Common myeloid progenitor, CD34-positive (primary cell): Measurements from ENCODE around the gene PDE3B.
"Not testable (repeated sequence)": the region's sequence is repeated elsewhere in the genome, so short reads cannot be mapped to it uniquely, and the experiment has no call there.

Experiments used
- CTCF ChIA-PET: fragments of 350-600 bp; sonication (Branson Sonifier 250); formaldehyde crosslinking; loops from one replicate; lab custom pipeline; 2021; ENCODE audit warnings: antibody characterized with exemption; lab: Charles Lee
- POLR2A ChIA-PET: fragments of 350-600 bp; sonication (Branson Sonifier 250); formaldehyde crosslinking; loops from one replicate; lab custom pipeline; 2021; ENCODE audit warnings: antibody characterized with exemption; lab: Charles Lee
- DNase-seq, 3 donors: peaks; one replicate each; pipeline versions ENCODE4 v3.0.0 to v3.0.0-alpha.2; 2013
- H3K27ac ChIP-seq, 2 experiments: 1 replicate in 1 of 2; 2 replicates in 1 of 2; pipeline ENCODE4 v1.7.0; 2013; ENCODE audit warnings: inconsistent platforms in 2 of 2, low read length in 2 of 2, mild to moderate bottlenecking in 2 of 2, low read depth in 1 of 2, moderate library complexity in 1 of 2; ENCODE audit not compliant: severe bottlenecking in 2 of 2, insufficient read depth in 1 of 2, poor library complexity in 1 of 2
- H3K27me3 ChIP-seq, 5 experiments: replicated peaks in 2 of 5; 1 replicate in 3 of 5; 2 replicates in 2 of 5; pipeline versions ENCODE4 v1.6.1 to v1.7.0; 2013; ENCODE audit warnings: low read length in 4 of 5, mild to moderate bottlenecking in 2 of 5, moderate library complexity in 2 of 5, inconsistent platforms in 1 of 5; ENCODE audit not compliant: insufficient read depth in 5 of 5, control insufficient read depth in 4 of 5
- H3K36me3 ChIP-seq, 4 experiments: 1 replicate in 2 of 4; 2 replicates in 2 of 4; pipeline versions ENCODE4 v1.6.1 to v1.7.0; 2013; ENCODE audit warnings: low read length in 3 of 4, control low read depth in 1 of 4, mild to moderate bottlenecking in 1 of 4; ENCODE audit not compliant: control insufficient read depth in 4 of 4, insufficient read depth in 4 of 4
- H3K4me1 ChIP-seq, 4 experiments: 1 replicate in 3 of 4; 2 replicates in 1 of 4; pipeline versions ENCODE4 v1.6.1 to v1.7.1; 2013; ENCODE audit warnings: low read length in 3 of 4, mild to moderate bottlenecking in 3 of 4, control low read depth in 1 of 4, inconsistent platforms in 1 of 4, moderate library complexity in 1 of 4; ENCODE audit not compliant: control insufficient read depth in 4 of 4, insufficient read depth in 4 of 4; ENCODE audit errors: control extremely low read depth in 1 of 4
- H3K4me3 ChIP-seq, 7 experiments: 1 replicate in 4 of 7; 2 replicates in 3 of 7; pipeline versions ENCODE4 v1.5.1 to v1.7.0; 2013; ENCODE audit warnings: mild to moderate bottlenecking in 7 of 7, low read length in 6 of 7, moderate library complexity in 6 of 7, inconsistent platforms in 2 of 7, low read depth in 2 of 7, control low read depth in 1 of 7; ENCODE audit not compliant: insufficient read depth in 4 of 7, control insufficient read depth in 1 of 7; ENCODE audit errors: extremely low read depth in 1 of 7
- H3K9me3 ChIP-seq, 5 experiments: 1 replicate in 4 of 5; 2 replicates in 1 of 5; pipeline versions ENCODE4 v1.6.1 to v1.7.1; 2013; ENCODE audit warnings: low read length in 4 of 5, mild to moderate bottlenecking in 2 of 5, inconsistent platforms in 1 of 5, low read depth in 1 of 5, moderate library complexity in 1 of 5; ENCODE audit not compliant: control insufficient read depth in 4 of 5, insufficient read depth in 2 of 5; ENCODE audit errors: control extremely low read depth in 1 of 5
- WGBS: methylation state at CpG from one replicate; pipeline ENCODE4 v1.1.5; 2013; ENCODE audit not compliant: insufficient coverage; 5-methylcytosine and 5-hydroxymethylcytosine counted together

The PDE3B gene

DNA sequence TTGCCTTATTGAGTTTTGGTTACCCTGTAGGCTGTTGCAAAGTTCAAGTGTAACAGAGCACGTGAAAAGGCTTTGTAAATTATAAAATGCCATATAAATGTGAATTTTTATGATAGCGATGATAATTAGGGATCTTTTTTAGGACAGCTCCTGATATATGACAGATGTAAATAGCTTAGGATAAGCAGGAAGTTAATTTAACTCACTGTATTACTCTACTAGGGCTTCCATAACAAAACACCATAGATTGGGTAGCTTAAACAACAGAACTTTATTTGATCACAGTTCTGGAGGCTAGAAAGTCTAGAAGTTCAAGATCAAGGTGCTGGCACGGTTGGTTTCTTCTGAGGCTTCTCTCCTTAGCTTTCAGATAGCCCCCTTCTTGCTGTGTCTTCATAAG is 17.0 kb upstream of the PDE3B start:
- DNase-seq = no peak
- POLR2A ChIA-PET = no interaction called here
- Histone ChIP-seq H3K4me3 (no peak overlapping the region), H3K27ac (no peak overlapping the region), H3K36me3 (no peaks in the 10 kb centered on the region), H3K9me3 (no peaks in the 10 kb centered on the region), H3K27me3 (no peaks in the 10 kb centered on the region), H3K4me1 (peaks cover 6 to 17% (median 12%) of the 10 kb centered on the region in 4 experiments)
- 100% methylated on average over 1 of the region's 3 CpGs for WGBS
- CTCF ChIA-PET = interaction anchor here (0.8 to 1.5 kb wide), 3 partner anchors 8 to 18 kb away, joined by 3 to 6 read pairs (median 4); no protein-coding TSS in a partner anchor

DNA sequence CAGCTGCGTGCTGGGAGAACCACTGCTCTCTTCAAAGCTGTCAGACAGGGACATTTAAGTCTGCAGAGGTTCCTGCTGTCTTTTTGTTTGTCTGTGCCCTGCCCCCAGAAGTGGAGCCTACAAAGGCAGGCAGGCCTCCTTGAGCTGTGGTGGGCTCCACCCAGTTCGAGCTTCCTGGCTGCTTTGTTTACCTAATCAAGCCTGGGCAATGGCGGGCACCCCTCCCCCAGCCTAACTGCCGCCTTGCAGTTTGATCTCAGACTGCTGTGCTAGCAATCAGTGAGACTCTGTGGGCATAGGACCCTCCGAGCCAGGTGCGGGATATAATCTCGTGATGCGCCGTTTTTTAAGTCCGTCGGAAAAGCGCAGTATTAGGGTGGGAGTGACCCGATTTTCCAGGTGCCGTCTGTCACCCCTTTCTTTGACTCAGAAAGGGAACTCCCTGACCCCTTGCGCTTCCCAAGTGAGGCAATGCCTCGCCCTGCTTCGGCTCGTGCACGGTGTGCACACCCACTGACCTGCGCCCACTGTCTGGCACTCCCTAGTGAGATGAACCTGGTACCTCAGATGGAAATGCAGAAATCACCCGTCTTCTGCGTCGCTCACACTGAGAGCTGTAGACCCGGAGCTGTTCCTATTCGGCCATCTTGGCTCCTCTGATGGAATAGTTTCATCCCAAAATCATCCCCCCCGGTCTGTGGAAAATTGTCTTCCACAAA is 9.9 kb upstream of the PDE3B start:
- CTCF ChIA-PET, H3K36me3 ChIP-seq, POLR2A ChIA-PET, H3K27me3 ChIP-seq, H3K9me3 ChIP-seq, H3K4me3 ChIP-seq, H3K27ac ChIP-seq, DNase-seq: not testable (repeated sequence)
- H3K4me1 ChIP-seq = peaks cover 0 to 39% (median 21%) of the 10 kb centered on the region in 4 experiments
- 80% methylated on average over 1 of the region's 26 CpGs for WGBS

DNA sequence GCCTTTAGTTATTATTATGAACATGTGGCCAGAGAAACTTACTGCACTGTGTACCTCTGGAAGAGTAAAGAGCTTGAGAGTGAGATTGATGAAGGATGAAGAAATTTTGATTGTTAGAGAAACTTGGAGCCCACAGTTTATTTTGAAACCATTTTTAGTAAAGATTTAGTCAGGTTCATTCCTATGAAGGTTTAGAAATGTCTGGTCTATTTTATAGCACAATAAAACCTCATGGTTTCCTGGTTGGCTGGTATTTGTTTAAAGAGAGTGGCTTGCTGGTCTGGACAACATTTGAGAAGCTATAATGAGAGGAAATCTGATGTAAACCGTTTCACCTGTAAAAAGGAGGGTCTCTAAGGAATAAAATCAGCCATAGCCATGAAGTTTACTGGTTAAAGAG is 8.8 kb upstream of the PDE3B start:
- Histone ChIP-seq H3K36me3 (no peaks in the 10 kb centered on the region), H3K4me1 (peaks cover 0 to 46% (median 22%) of the 10 kb centered on the region in 4 experiments), H3K4me3 (no peak overlapping the region), H3K9me3 (no peaks in the 10 kb centered on the region), H3K27me3 (peaks cover 0 to 8% (median 0%) of the 10 kb centered on the region in 5 experiments), H3K27ac (no peak overlapping the region)
- DNase-seq = no peak
- ChIA-PET POLR2A (no interaction called here), CTCF (interaction anchor here (1.1 to 1.8 kb wide), 3 partner anchors 8 to 13 kb away, joined by 3 to 6 read pairs (median 4); no protein-coding TSS in a partner anchor)
- WGBS = no CpG with 5 or more reads among the region's 1 CpG

DNA sequence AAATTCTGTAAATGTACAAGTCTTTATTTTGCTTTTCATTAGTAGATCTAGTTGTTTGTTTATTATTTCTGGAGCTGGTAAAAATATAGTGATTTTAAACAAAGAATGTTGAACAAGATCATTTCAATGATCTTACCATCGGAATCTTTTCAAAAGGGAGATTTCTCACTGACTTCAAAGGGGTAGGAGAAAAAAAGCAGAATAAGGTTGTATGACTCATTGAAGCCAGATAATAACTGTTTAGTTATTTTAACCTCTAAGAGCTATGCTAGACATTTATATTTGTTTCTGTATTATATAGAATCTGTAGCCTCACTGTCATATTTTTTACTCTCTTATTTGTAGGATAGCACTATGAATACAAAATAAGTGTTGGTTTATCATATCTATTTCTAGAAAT is 8.1 kb upstream of the PDE3B start:
- Histone ChIP-seq H3K4me3 (no peak overlapping the region), H3K36me3 (no peaks in the 10 kb centered on the region), H3K9me3 (no peaks in the 10 kb centered on the region), H3K27ac (no peak overlapping the region), H3K27me3 (peaks cover 0 to 13% (median 2%) of the 10 kb centered on the region in 5 experiments), H3K4me1 (peaks cover 0 to 46% (median 22%) of the 10 kb centered on the region in 4 experiments)
- ChIA-PET POLR2A (no interaction called here), CTCF (interaction anchor here (1.2 to 1.8 kb wide), 3 partner anchors 9 to 151 kb away, joined by 3 to 6 read pairs (median 4); no protein-coding TSS in a partner anchor)
- DNase-seq = peak in 1 of 3 donors; percentile 45
- 100% methylated on average over 1 of the region's 1 CpG for WGBS

GRCh38 chr11:14636119-14636518 is 7.5 kb upstream of the PDE3B start:
- 0% methylated on average over 1 of the region's 1 CpG for WGBS
- ChIA-PET CTCF (interaction anchor here (1.2 to 1.8 kb wide), 4 partner anchors 10 to 150 kb away, joined by 3 to 6 read pairs (median 4); no protein-coding TSS in a partner anchor), POLR2A (interaction anchor here (0.6 to 0.7 kb wide), 2 partner anchors 14 to 57 kb away, joined by 3 read pairs; no protein-coding TSS in a partner anchor)
- DNase-seq = peak; percentile 47 to 89 (median 86)
- H3K4me1 ChIP-seq = peaks cover 0 to 46% (median 22%) of the 10 kb centered on the region in 4 experiments
- peaks cover 0 to 17% (median 6%) of the 10 kb centered on the region in 5 experiments for H3K27me3 ChIP-seq
- H3K36me3 ChIP-seq = no peaks in the 10 kb centered on the region
- H3K27ac ChIP-seq = no peak overlapping the region
- no peaks in the 10 kb centered on the region for H3K9me3 ChIP-seq
- no peak overlapping the region for H3K4me3 ChIP-seq

- H3K27me3 ChIP-seq = peaks cover 0 to 32% (median 10%) of the 10 kb centered on the region in 5 experiments
- H3K4me3 ChIP-seq = no peak overlapping the region
- no peak overlapping the region for H3K27ac ChIP-seq
- 100% methylated on average over 1 of the region's 5 CpGs for WGBS
- ChIA-PET CTCF (interaction anchor here (0.9 to 1.6 kb wide), 4 partner anchors 100 to 269 kb away, joined by 3 to 4 read pairs (median 3); no protein-coding TSS in a partner anchor), POLR2A (no interaction called here)
- no peaks in the 10 kb centered on the region for H3K36me3 ChIP-seq
- DNase-seq = peak in 1 of 3 donors; percentile 18
- peaks cover 0 to 51% (median 24%) of the 10 kb centered on the region in 4 experiments for H3K4me1 ChIP-seq
- no peaks in the 10 kb centered on the region for H3K9me3 ChIP-seq
Measured at GRCh38 chr11:14637868-14638409, 5.7 kb upstream of the PDE3B start.
